ENCODE data around the gene SLC9A9. TPM values are rescaled to one million over a fixed set of nuclear protein-coding genes. Genes with fewer than 3 reads are reported as not detected.

SLC9A9 gene
- total and polyA plus RNA-seq, 2 of the 8 experiments (the other 6 are each of a cell fraction or from before 2014, with no cell fraction given), result 0.48 to 1.1 TPM

GRCh38 chr3:143634991-143635390, 213.3 kb downstream of the SLC9A9 start:
- H4K8ac ChIP-seq (ENCODE audit: extremely low read depth, insufficient read depth, low read length), result no peak overlapping the region
- H2BK12ac ChIP-seq (ENCODE audit: low read depth, low read length), result no peak overlapping the region
- no peak overlapping the region for H2BK15ac ChIP-seq (ENCODE audit: low read length)
- H3K4me3 ChIP-seq (ENCODE audit: extremely low read depth in 1 of 4, insufficient read depth in 2 of 4, low read depth in 3 of 4, low read length in 4 of 4), result no peak overlapping the region
- no peaks in the 10 kb centered on the region for H4K20me1 ChIP-seq (replicated peaks in 1 of 2; ENCODE audit: control insufficient read depth in 1 of 2, insufficient read depth in 2 of 2, low read length in 2 of 2)
- H4K91ac ChIP-seq (replicated peaks; ENCODE audit: insufficient read length, low read length), result no peak overlapping the region
- ChIA-PET POLR2A (ENCODE audit: partially characterized antibody) (no interaction called here), CTCF (ENCODE audit: partially characterized antibody) (interaction anchor here (1.2 to 1.3 kb wide), 2 partner anchors 10 to 14 kb away, joined by 3 to 4 read pairs; no protein-coding TSS in a partner anchor)
- DNase-seq (ENCODE audit: low read depth in 1 of 2, low spot score in 2 of 2) (no peak), FAIRE-seq (no peak)
- H3K23me2 ChIP-seq (ENCODE audit: low read depth, low read length), result no peaks in the 10 kb centered on the region
- H3K23ac ChIP-seq (ENCODE audit: insufficient read length), result no peak overlapping the region
- WGBS, 2 experiments (ENCODE audit: extremely low coverage in 1 of 2, insufficient coverage in 1 of 2, insufficient read length in 1 of 2, insufficient replicate concordance in 2 of 2, low coverage in 1 of 2, low lambda C conversion rate in 2 of 2, missing lambda C conversion rate in 1 of 2), result 88% methylated on average over 4 of the region's 4 CpGs; no CpG with 5 or more reads in 1 of the 2 experiments
- no peak overlapping the region for H2BK120ac ChIP-seq (replicated peaks; ENCODE audit: low read depth, low read length)
- no peak overlapping the region for H3K27ac ChIP-seq (ENCODE audit: low read depth, low read length)
- H3K14ac ChIP-seq (ENCODE audit: insufficient read length), result no peak overlapping the region
- H4K5ac ChIP-seq (ENCODE audit: insufficient read length, low read depth, low read length), result no peak overlapping the region
- no peaks in the 10 kb centered on the region for H3K36me3 ChIP-seq (ENCODE audit: control insufficient read depth in 2 of 4, insufficient read depth in 4 of 4, low read length in 3 of 4)
- H3K79me2 ChIP-seq (ENCODE audit: control insufficient read depth in 1 of 2, insufficient read depth in 2 of 2, low read length in 2 of 2), result no peaks in the 10 kb centered on the region
- no peak overlapping the region for H2AFZ ChIP-seq (ENCODE audit: low read length)
- no peaks in the 10 kb centered on the region for H3K27me3 ChIP-seq (replicated peaks in 1 of 4; ENCODE audit: control insufficient read depth in 3 of 4, extremely low read depth in 1 of 4, insufficient read depth in 3 of 4, low read length in 3 of 4)
- H3K79me1 ChIP-seq (ENCODE audit: low read depth, low read length), result no peaks in the 10 kb centered on the region
- no peak overlapping the region for H3K9ac ChIP-seq (replicated peaks in 1 of 4; ENCODE audit: extremely low read depth in 1 of 4, low read depth in 3 of 4, low read length in 3 of 4)
- no peak overlapping the region for H3K4ac ChIP-seq (replicated peaks; ENCODE audit: insufficient read length, low read depth, low read length)
- H3K4me1 ChIP-seq (replicated peaks in 1 of 4; ENCODE audit: control insufficient read depth in 3 of 4, insufficient read depth in 4 of 4, low read length in 3 of 4), result no peaks in the 10 kb centered on the region
- H3K9me3 ChIP-seq (ENCODE audit: insufficient read depth in 2 of 2, low read depth in 1 of 2, low read length in 1 of 2), result no peaks in the 10 kb centered on the region
- H2AK5ac ChIP-seq (ENCODE audit: low read depth, low read length), result no peak overlapping the region
- H3K56ac ChIP-seq (replicated peaks; ENCODE audit: insufficient read length, low read depth, low read length), result no peak overlapping the region
- H2BK20ac ChIP-seq (ENCODE audit: low read length), result no peak overlapping the region
- H3K18ac ChIP-seq (ENCODE audit: extremely low read depth, low read length), result no peak overlapping the region
- no peak overlapping the region for H2BK5ac ChIP-seq (ENCODE audit: low read depth, low read length)
- H3K4me2 ChIP-seq (ENCODE audit: insufficient read depth in 1 of 2, low read depth in 2 of 2, low read length in 2 of 2), result no peak overlapping the region
- no peak for TF ChIP-seq BCL11A (IDR thresholded peaks at IDR 0.05; ENCODE audit: low read depth in 2 of 2, low read length in 2 of 2)
- no peak for TF ChIP-seq E2F6 (IDR thresholded peaks at IDR 0.05)
- no peak for TF ChIP-seq NANOG (IDR thresholded peaks at IDR 0.05; ENCODE audit: insufficient read depth, low read depth, low read length, poor library complexity, severe bottlenecking)
- no peak for TF ChIP-seq SP4 (IDR thresholded peaks at IDR 0.05; ENCODE audit: low read length)
- no peak for TF ChIP-seq USF2 (IDR thresholded peaks at IDR 0.05; ENCODE audit: low read length)
- no peak for TF ChIP-seq TBP (IDR thresholded peaks at IDR 0.05; ENCODE audit: low read depth, low read length)
- TF ChIP-seq KDM5A (IDR thresholded peaks at IDR 0.05; ENCODE audit: low read length), result no peak
- no peak for TF ChIP-seq CEBPB (IDR thresholded peaks at IDR 0.05; ENCODE audit: low read depth, low read length)
- TF ChIP-seq CHD2 (IDR thresholded peaks at IDR 0.05; ENCODE audit: low read length), result no peak
- TF ChIP-seq ATF2 (IDR thresholded peaks at IDR 0.05; ENCODE audit: low read length), result no peak
- TF ChIP-seq CHD1 (IDR thresholded peaks at IDR 0.05; ENCODE audit: low read depth, low read length), result no peak
- no peak for TF ChIP-seq JUND (IDR thresholded peaks at IDR 0.05; ENCODE audit: low read length)
